DOHH2 (cell line): ENCODE results near the gene GLS.

Experiments used
- H3F3A ChIP-seq: fragments of 200-600 bp; sonication (generic), shearing (Covaris generic); 2 replicates; pipeline ENCODE4 v1.6.0; 2016; ENCODE audit warnings: antibody characterized with exemption, mild to moderate bottlenecking; ENCODE audit not compliant: control insufficient read depth, insufficient read depth
- H3K27ac ChIP-seq: fragments of 200-600 bp; sonication (generic); 2 replicates; pipeline ENCODE4 v1.5.1; 2014; ENCODE audit warnings: low read depth, mild to moderate bottlenecking, low read length, moderate library complexity
- H3K27me3 ChIP-seq: fragments of 200-600 bp; sonication (generic); 2 replicates; pipeline ENCODE4 v1.6.1; 2014; ENCODE audit warnings: mild to moderate bottlenecking, low read length, mixed read lengths; ENCODE audit not compliant: control insufficient read depth
- H3K36me3 ChIP-seq: fragments of 200-600 bp; sonication (generic); 2 replicates; pipeline ENCODE4 v1.6.1; 2014; ENCODE audit warnings: mild to moderate bottlenecking, low read length, moderate library complexity, mixed read lengths; ENCODE audit not compliant: control insufficient read depth
- H3K4me1 ChIP-seq: fragments of 200-600 bp; sonication (generic); 2 replicates; pipeline ENCODE4 v1.6.1; 2014; ENCODE audit warnings: mild to moderate bottlenecking, low read length, mixed read lengths; ENCODE audit not compliant: control insufficient read depth
- H3K4me2 ChIP-seq: fragments of 200-600 bp; sonication (generic); 2 replicates; pipeline ENCODE4 v1.6.0; 2014; ENCODE audit warnings: mild to moderate bottlenecking, low read length, moderate library complexity
- H3K4me3 ChIP-seq: fragments of 200-600 bp; sonication (generic); 2 replicates; pipeline ENCODE4 v1.5.1; 2014; ENCODE audit warnings: mild to moderate bottlenecking, low read length, mixed read lengths
- H3K79me2 ChIP-seq: fragments of 200-600 bp; sonication (generic); 2 replicates; pipeline ENCODE4 v1.6.1; 2014; ENCODE audit warnings: mild to moderate bottlenecking, low read length, mixed read lengths; ENCODE audit not compliant: control insufficient read depth
- H3K9me2 ChIP-seq: fragments of 200-600 bp; sonication (generic); replicated peaks from 2 replicates; pipeline ENCODE4 v1.6.1; 2014; ENCODE audit warnings: mild to moderate bottlenecking, low read length, mixed read lengths; ENCODE audit not compliant: control insufficient read depth
- H3K9me3 ChIP-seq: fragments of 200-600 bp; sonication (generic); 2 replicates; pipeline ENCODE4 v1.6.1; 2014; ENCODE audit warnings: antibody characterized with exemption, low read length, mixed read lengths; ENCODE audit not compliant: control insufficient read depth, insufficient read depth
- H4K20me1 ChIP-seq: fragments of 200-600 bp; sonication (generic); 2 replicates; pipeline ENCODE4 v1.6.0; 2014; ENCODE audit warnings: low read depth, mild to moderate bottlenecking, antibody characterized with exemption, low read length, moderate library complexity; ENCODE audit not compliant: control insufficient read depth, insufficient read depth
- EZH2phosphoT487 ChIP-seq: fragments of 200-600 bp; sonication (generic); IDR thresholded peaks from 2 replicates; pipeline ENCODE4 v1.6.1; 2017; ENCODE audit warnings: borderline replicate concordance, mild to moderate bottlenecking, antibody characterized with exemption, low read length, moderate library complexity, mixed read lengths
- TF ChIP-seq, protein P1 (sequence below): fragments of 200-600 bp; sonication (generic); IDR thresholded peaks from one replicate; pipeline ENCODE4 v1.5.1; 2014; ENCODE audit warnings: antibody characterized with exemption, mild to moderate bottlenecking, low read depth, low read length; ENCODE audit not compliant: poor library complexity, severe bottlenecking

Gene GLS

GRCh38 chr2:191001032-191001431, 120.4 kb downstream of the GLS start:
- TF ChIP-seq, protein P1, sequence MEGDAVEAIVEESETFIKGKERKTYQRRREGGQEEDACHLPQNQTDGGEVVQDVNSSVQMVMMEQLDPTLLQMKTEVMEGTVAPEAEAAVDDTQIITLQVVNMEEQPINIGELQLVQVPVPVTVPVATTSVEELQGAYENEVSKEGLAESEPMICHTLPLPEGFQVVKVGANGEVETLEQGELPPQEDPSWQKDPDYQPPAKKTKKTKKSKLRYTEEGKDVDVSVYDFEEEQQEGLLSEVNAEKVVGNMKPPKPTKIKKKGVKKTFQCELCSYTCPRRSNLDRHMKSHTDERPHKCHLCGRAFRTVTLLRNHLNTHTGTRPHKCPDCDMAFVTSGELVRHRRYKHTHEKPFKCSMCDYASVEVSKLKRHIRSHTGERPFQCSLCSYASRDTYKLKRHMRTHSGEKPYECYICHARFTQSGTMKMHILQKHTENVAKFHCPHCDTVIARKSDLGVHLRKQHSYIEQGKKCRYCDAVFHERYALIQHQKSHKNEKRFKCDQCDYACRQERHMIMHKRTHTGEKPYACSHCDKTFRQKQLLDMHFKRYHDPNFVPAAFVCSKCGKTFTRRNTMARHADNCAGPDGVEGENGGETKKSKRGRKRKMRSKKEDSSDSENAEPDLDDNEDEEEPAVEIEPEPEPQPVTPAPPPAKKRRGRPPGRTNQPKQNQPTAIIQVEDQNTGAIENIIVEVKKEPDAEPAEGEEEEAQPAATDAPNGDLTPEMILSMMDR, result no peak
- TF ChIP-seq EZH2phosphoT487, result no peak
- Histone ChIP-seq H3K79me2 (no peaks in the 10 kb centered on the region), H3K4me3 (no peak overlapping the region), H3K4me2 (no peak overlapping the region), H3K4me1 (no peaks in the 10 kb centered on the region), H3K27me3 (no peaks in the 10 kb centered on the region), H3K9me3 (no peaks in the 10 kb centered on the region), H3K9me2 (no peaks in the 10 kb centered on the region), H3K36me3 (no peaks in the 10 kb centered on the region), H3F3A (no peaks in the 10 kb centered on the region), H4K20me1 (no peaks in the 10 kb centered on the region), H3K27ac (no peak overlapping the region)

DNA sequence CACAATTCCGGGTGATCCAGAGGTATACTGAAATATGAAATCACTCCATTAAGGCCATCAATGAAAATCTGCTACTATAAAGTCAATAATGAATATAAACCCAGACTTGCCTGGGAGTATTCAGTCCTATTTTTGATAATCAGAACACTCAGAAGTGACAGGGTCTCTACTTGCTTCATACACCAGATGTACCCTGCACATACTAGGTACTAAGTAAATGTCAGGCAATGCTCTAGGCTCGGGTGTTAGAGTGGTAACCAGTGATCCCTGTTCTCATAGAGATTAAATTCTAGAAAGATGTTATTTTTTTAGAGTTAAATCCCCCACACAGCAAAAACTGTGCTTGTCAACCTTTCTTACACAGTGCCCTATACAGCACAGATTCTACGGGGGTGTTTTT, 121.0 kb downstream of the GLS start:
- no peak overlapping the region for H3K4me2 ChIP-seq
- H3K27ac ChIP-seq, result no peak overlapping the region
- H3K9me2 ChIP-seq, result no peaks in the 10 kb centered on the region
- H3K4me3 ChIP-seq, result no peak overlapping the region
- H3K79me2 ChIP-seq, result no peaks in the 10 kb centered on the region
- no peaks in the 10 kb centered on the region for H3K9me3 ChIP-seq
- no peaks in the 10 kb centered on the region for H3F3A ChIP-seq
- H3K4me1 ChIP-seq, result no peaks in the 10 kb centered on the region
- no peaks in the 10 kb centered on the region for H3K27me3 ChIP-seq
- no peak for TF ChIP-seq EZH2phosphoT487
- TF ChIP-seq, protein P1, result no peak
- no peaks in the 10 kb centered on the region for H4K20me1 ChIP-seq
- H3K36me3 ChIP-seq, result no peaks in the 10 kb centered on the region

- Histone ChIP-seq H3K27me3 (no peaks in the 10 kb centered on the region), H3K27ac (no peak overlapping the region), H3F3A (no peaks in the 10 kb centered on the region), H3K4me2 (no peak overlapping the region), H3K9me3 (no peaks in the 10 kb centered on the region), H3K9me2 (no peaks in the 10 kb centered on the region), H3K4me3 (no peak overlapping the region), H3K79me2 (no peaks in the 10 kb centered on the region), H3K36me3 (no peaks in the 10 kb centered on the region), H3K4me1 (0 out of 2 replicates have a peak, but pooled peaks cover 4% of the 10 kb centered on the region), H4K20me1 (no peaks in the 10 kb centered on the region)
- no peak for TF ChIP-seq EZH2phosphoT487
- TF ChIP-seq, protein P1, result no peak
Observed at GRCh38 chr2:191003405-191004309, 123.0 kb downstream of the GLS start.
